ENCODE results near the gene HTR1B. TPM values are rescaled to one million over a fixed set of nuclear protein-coding genes. Genes with fewer than 3 reads are reported as not detected.

Gene HTR1B
- total RNA-seq, 1 donor from 2014 or later = not detected

DNA sequence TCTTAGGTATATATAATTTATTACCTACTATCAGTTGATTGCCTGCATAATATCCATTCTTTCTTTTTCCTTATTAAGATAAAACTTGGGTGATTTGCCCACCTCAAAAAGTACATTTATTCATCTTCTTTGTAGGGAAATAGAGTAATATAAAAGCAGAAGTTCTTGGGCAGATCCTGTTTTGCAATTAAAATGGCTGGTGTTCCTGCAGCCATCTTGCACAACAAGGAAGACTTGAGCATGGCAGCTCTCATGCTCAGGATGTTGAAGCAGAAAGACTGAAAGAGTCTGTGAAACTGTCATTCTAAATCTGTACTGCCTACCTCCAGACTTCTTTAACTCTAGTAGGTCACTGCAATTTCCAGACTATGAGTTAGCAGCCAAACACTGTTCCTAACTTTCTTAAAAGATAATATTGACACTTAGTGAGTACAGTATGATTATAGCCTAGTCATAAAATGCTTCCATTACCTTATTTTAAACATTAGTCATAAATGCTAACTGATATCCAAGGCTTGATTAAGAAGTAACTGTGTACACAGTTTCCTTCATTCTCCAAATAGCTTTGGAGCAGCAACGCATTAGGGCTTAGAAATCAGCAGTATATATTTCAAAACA lies 24.6 kb upstream of the HTR1B start:
- H3K4me1 ChIP-seq = no peaks in the 10 kb centered on the region
- intact Hi-C loops (cut with micrococcal nuclease) = no loop called here
- no peak overlapping the region for H3K4me3 ChIP-seq
- H3K9me3 ChIP-seq (replicated peaks) = no peaks in the 10 kb centered on the region
- H3K36me3 ChIP-seq = no peaks in the 10 kb centered on the region
- no peaks in the 10 kb centered on the region for H3K27me3 ChIP-seq (ENCODE audit: low read depth)
- TF ChIP-seq, protein P1, sequence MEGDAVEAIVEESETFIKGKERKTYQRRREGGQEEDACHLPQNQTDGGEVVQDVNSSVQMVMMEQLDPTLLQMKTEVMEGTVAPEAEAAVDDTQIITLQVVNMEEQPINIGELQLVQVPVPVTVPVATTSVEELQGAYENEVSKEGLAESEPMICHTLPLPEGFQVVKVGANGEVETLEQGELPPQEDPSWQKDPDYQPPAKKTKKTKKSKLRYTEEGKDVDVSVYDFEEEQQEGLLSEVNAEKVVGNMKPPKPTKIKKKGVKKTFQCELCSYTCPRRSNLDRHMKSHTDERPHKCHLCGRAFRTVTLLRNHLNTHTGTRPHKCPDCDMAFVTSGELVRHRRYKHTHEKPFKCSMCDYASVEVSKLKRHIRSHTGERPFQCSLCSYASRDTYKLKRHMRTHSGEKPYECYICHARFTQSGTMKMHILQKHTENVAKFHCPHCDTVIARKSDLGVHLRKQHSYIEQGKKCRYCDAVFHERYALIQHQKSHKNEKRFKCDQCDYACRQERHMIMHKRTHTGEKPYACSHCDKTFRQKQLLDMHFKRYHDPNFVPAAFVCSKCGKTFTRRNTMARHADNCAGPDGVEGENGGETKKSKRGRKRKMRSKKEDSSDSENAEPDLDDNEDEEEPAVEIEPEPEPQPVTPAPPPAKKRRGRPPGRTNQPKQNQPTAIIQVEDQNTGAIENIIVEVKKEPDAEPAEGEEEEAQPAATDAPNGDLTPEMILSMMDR (IDR thresholded peaks at IDR 0.05; ENCODE audit: borderline replicate concordance) = no peak
- no peak overlapping the region for H3K27ac ChIP-seq (replicated peaks)
- no peak for DNase-seq

DNA sequence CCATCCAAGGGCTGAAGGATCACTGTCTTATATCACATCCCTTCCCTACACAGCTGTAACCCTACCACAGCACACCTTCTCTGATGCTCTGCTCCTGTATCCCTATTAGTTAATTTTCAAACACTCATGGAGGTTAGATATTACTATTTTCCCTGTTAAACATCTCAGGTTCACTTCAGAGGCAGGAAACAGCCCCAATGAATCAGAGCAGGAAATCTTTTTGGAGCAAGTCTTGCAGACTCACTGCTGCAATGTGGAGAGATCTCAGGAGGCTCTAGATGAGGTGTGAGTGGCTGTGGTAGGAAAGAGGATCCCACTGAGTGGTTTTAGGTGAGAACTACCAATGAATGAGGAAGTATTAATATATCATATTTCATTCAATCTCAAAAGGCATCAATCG lies 19.7 kb upstream of the HTR1B start:
- intact Hi-C loops (cut with micrococcal nuclease) = no loop called here
- no peaks in the 10 kb centered on the region for H3K9me3 ChIP-seq (replicated peaks)
- TF ChIP-seq, protein P1 (IDR thresholded peaks at IDR 0.05; ENCODE audit: borderline replicate concordance) = no peak

DNA sequence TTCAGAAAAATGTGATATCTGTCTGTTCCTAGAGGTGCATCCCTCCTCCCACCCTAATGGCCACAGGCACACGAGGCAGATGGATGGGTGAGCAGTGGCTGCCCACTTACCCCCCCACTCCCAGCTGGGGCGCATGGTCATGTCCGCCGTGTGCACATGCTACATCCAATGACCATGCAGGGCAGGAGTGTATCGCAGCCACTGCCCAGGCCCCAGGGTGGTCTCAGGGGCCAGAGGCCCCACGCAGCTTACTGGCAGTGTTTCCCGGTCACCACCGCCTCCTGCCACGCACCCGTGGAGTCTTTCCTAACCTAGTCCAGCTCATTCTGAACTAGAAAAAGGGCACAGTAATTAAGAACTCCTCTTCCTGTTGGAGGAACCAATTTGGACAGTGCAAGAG lies 11.7 kb upstream of the HTR1B start:
- TF ChIP-seq, protein P1 (IDR thresholded peaks at IDR 0.05; ENCODE audit: borderline replicate concordance) = no peak
- no peak for DNase-seq
- peaks cover 17% of the 10 kb centered on the region for H3K9me3 ChIP-seq (replicated peaks)
- no peak overlapping the region for H3K4me3 ChIP-seq
- no peak overlapping the region for H3K27ac ChIP-seq (replicated peaks)
- intact Hi-C loops (cut with micrococcal nuclease) = no loop called here
- H3K36me3 ChIP-seq = no peaks in the 10 kb centered on the region
- H3K4me1 ChIP-seq = no peaks in the 10 kb centered on the region
- H3K27me3 ChIP-seq (ENCODE audit: low read depth) = no peaks in the 10 kb centered on the region

More for the DNA sequence above, 19.7 kb upstream of the HTR1B start:
- no peaks in the 10 kb centered on the region for H3K36me3 ChIP-seq
- no peak overlapping the region for H3K4me3 ChIP-seq
- no peaks in the 10 kb centered on the region for H3K27me3 ChIP-seq (ENCODE audit: low read depth)
- H3K27ac ChIP-seq (replicated peaks) = no peak overlapping the region
- H3K4me1 ChIP-seq = no peaks in the 10 kb centered on the region
- DNase-seq = no peak

DNA sequence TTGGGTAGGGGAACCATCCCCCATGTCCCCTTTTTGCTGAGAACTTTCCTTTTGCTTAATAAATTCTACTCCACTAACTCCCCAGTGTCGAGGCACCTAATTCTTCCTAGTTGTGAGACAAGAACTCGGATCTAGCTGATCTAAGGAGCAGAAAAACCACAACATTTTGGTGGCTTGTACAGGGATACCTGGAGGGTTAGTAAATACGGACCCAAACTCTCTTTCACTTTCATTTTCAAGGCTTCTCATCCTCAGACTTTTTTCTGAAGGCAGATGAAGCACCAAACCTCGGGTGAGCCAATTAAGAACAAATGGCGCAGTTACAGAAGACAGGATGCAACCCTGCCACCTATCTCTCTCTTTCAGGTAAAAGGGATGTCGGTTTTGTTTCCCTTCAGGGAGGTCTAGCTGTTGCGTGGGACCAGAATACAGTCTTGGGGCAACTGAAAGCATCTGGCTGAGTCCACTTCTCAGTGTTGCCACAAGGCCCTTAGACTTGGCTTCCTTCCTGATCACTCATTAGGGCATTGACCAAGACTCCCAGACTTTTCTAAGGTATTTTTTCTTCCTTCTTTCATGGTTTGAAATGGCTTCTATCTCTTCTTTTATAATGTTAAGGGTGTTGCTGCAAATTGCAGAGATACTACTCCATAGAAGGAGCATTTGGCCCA lies 11.1 kb upstream of the HTR1B start:
- Histone ChIP-seq H3K36me3 (no peaks in the 10 kb centered on the region), H3K4me1 (no peaks in the 10 kb centered on the region), H3K27me3 (ENCODE audit: low read depth) (no peaks in the 10 kb centered on the region), H3K9me3 (replicated peaks) (peaks cover 17% of the 10 kb centered on the region), H3K27ac (replicated peaks) (no peak overlapping the region), H3K4me3 (no peak overlapping the region)
- no peak for DNase-seq
- intact Hi-C loops (cut with micrococcal nuclease) = no loop called here
- TF ChIP-seq, protein P1 (IDR thresholded peaks at IDR 0.05; ENCODE audit: borderline replicate concordance) = no peak

DNA sequence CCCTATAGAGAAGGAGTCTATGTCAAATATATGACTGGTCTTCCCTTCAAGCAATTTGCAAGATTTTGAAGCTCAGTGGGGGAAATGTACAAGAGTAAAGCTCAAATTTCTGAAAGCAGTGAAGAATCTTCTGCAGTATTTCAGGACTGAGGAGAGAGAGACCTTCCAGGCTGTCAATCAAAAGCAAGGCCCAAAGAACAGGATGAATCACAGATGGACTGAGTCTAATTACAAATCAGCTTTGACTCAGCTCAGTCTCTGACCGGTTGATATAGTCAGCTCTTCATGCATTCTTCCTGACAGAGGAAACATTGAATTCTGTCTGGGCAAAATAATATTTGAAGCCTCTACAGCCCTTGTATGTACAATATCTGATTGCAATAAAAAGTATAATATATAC lies 7.7 kb upstream of the HTR1B start:
- H3K4me3 ChIP-seq = no peak overlapping the region

More for the DNA sequence above, 7.7 kb upstream of the HTR1B start:
- Histone ChIP-seq H3K27me3 (ENCODE audit: low read depth) (peaks cover 26% of the 10 kb centered on the region), H3K4me1 (peaks cover 11% of the 10 kb centered on the region), H3K9me3 (replicated peaks) (peaks cover 17% of the 10 kb centered on the region), H3K27ac (replicated peaks) (no peak overlapping the region), H3K36me3 (no peaks in the 10 kb centered on the region)
- no peak for DNase-seq
- TF ChIP-seq, protein P1 (IDR thresholded peaks at IDR 0.05; ENCODE audit: borderline replicate concordance) = no peak
- intact Hi-C loops (cut with micrococcal nuclease) = no loop called here

All from left ventricle myocardium inferior (tissue), 1 donor.